OCI-LY7 (cell line): ENCODE results near the gene PPA2. TPM values are rescaled to one million over a fixed set of nuclear protein-coding genes. Genes with fewer than 3 reads are reported as not detected.

Experiments used
- BruUV-seq: library from RNA; stranded (reverse); fragments of 400-500 nt; replicated peaks from 2 replicates; lab custom pipeline; 2021; lab: Mats Ljungman, UMichigan
- CTCF ChIA-PET: fragments of 300-600 bp; sonication (Branson Sonifier 250); formaldehyde crosslinking; loops from one replicate; lab custom pipeline; 2022; ENCODE audit warnings: antibody characterized with exemption; ENCODE audit not compliant: unreplicated experiment; lab: Charles Lee
- POLR2A ChIA-PET: fragments of 300-600 bp; sonication (Branson Sonifier 250); formaldehyde crosslinking; loops from one replicate; lab custom pipeline; 2022; ENCODE audit warnings: antibody characterized with exemption; lab: Charles Lee
- DNase-seq: peaks from one replicate; pipeline ENCODE4 v3.0.0-alpha.2; 2015; ENCODE audit warnings: low spot score
- H2AFZ ChIP-seq: fragments of 200-600 bp; sonication (generic), shearing (Covaris generic); 2 replicates; pipeline ENCODE4 v1.6.1; 2014; ENCODE audit warnings: mild to moderate bottlenecking, antibody characterized with exemption, low read length, moderate library complexity
- H3K27ac ChIP-seq: fragments of 200-600 bp; sonication (generic); 2 replicates; pipeline ENCODE4 v1.5.1; 2014; ENCODE audit warnings: mixed run types, low read depth, mild to moderate bottlenecking, moderate library complexity, low read length, inconsistent platforms; ENCODE audit not compliant: poor library complexity, severe bottlenecking
- H3K36me3 ChIP-seq: fragments of 200-600 bp; sonication (generic); 2 replicates; pipeline ENCODE4 v1.6.1; 2014; ENCODE audit warnings: mild to moderate bottlenecking, antibody characterized with exemption, low read length, moderate library complexity, mixed read lengths; ENCODE audit not compliant: insufficient read depth
- H3K4me1 ChIP-seq: fragments of 200-600 bp; sonication (generic); 2 replicates; pipeline ENCODE4 v1.5.1; 2014; ENCODE audit warnings: mild to moderate bottlenecking, low read length; ENCODE audit not compliant: insufficient read depth, poor library complexity, severe bottlenecking
- H3K4me2 ChIP-seq: fragments of 200-600 bp; sonication (generic); 2 replicates; pipeline ENCODE4 v1.6.1; 2014; ENCODE audit warnings: mild to moderate bottlenecking, low read length
- H3K4me3 ChIP-seq: fragments of 200-600 bp; sonication (generic); 2 replicates; pipeline ENCODE4 v1.5.1; 2014; ENCODE audit warnings: mild to moderate bottlenecking, low read depth, low read length; ENCODE audit not compliant: poor library complexity, severe bottlenecking
- H3K79me2 ChIP-seq: fragments of 200-600 bp; sonication (generic); 2 replicates; pipeline ENCODE4 v1.6.1; 2016; ENCODE audit warnings: low read depth, mild to moderate bottlenecking, low read length, moderate library complexity, mixed read lengths; ENCODE audit not compliant: insufficient read depth
- H3K9me2 ChIP-seq: fragments of 200-600 bp; sonication (generic); 2 replicates; pipeline ENCODE4 v1.6.1; 2016; ENCODE audit warnings: mild to moderate bottlenecking, low read length, mixed read lengths; ENCODE audit not compliant: insufficient read depth
- H3K9me3 ChIP-seq: fragments of 200-600 bp; sonication (generic); 2 replicates; pipeline ENCODE4 v1.6.1; 2014; ENCODE audit warnings: mild to moderate bottlenecking, mixed run types, low read length, mixed read lengths
- H4K20me1 ChIP-seq: fragments of 200-600 bp; sonication (generic); 2 replicates; pipeline ENCODE4 v1.6.1; 2014; ENCODE audit warnings: mild to moderate bottlenecking, antibody characterized with exemption, low read length, moderate library complexity, mixed read lengths; ENCODE audit not compliant: insufficient read depth
- CTCF ChIP-seq: fragments of 200-600 bp; sonication (generic); conservative IDR thresholded peaks from 2 replicates; pipeline ENCODE4 v1.5.1; 2014; ENCODE audit warnings: mild to moderate bottlenecking, antibody characterized with exemption, low read length, moderate library complexity, mixed read lengths
- EZH2phosphoT487 ChIP-seq: fragments of 200-600 bp; sonication (generic); IDR thresholded peaks from 2 replicates; pipeline ENCODE4 v1.6.1; 2018; ENCODE audit warnings: low read depth, borderline replicate concordance, mild to moderate bottlenecking, mixed run types, antibody characterized with exemption, low read length, moderate library complexity, mixed read lengths
- intact Hi-C: fragments of 100-400 bp; cut with micrococcal nuclease; formaldehyde crosslinking; loops from one replicate; pipeline ENCODE4 v1.10.0; 2022; ENCODE audit not compliant: unreplicated experiment
- total RNA-seq, 2 experiments: library from RNA; depleted of rRNA in 1 of 2; stranded (reverse); fragments of >200 nt in 1 of 2; shearing (Covaris generic) in 1 of 2; gene quantifications; 2 replicates each; pipeline ENCODE4 v1.2.3, GENCODE V29; 2014 to 2022

Gene PPA2
- total RNA-seq, 2 experiments from 2014 or later: 73.1 to 74.6 TPM

DNA sequence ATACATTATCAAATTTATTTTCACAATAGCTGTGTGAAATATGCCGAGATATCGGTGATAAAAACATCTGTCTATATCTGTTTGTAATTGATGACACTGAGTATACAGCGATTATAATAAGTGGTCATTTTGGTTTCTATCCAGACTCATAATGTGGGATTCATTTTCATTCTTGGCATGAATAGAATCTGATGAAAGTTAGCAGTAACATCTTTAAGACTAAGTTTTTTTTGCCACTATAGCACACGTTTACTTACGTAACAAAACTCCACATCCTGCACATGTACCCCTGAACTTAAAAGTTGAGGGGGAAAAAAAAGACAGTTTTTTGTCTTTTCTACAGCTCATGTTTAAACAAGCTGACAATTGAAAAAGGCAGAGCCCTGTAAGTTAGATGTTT, 86.4 kb downstream of the PPA2 start:
- no TSS peak for BruUV-seq

DNA sequence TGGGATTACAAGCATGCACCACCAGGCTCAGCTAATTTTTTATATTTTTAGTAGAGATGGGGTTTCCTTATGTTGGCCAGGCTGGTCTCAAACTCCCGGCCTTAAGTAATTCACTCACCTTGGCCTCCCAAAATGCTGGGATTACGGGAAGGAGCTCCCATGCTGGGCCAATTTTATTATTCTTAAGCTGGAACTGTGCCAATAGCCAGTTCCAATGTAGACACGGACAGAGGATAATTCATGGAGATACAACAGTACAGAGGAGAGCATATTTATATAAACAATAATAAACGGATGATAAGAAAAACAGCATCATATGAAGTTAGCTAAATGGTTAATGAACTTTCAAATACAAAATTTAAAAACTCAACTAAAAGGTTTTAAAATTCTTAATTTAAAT, 87.8 kb downstream of the PPA2 start:
- intact Hi-C loops: no loop called here
- Histone ChIP-seq H3K9me2 (no peaks in the 10 kb centered on the region), H3K4me1 (no peaks in the 10 kb centered on the region), H3K9me3 (no peaks in the 10 kb centered on the region), H3K27ac (no peak overlapping the region), H3K4me3 (no peak overlapping the region), H2AFZ (no peak overlapping the region), H3K79me2 (no peaks in the 10 kb centered on the region), H3K36me3 (peaks cover 10% of the 10 kb centered on the region), H4K20me1 (no peaks in the 10 kb centered on the region), H3K4me2 (no peak overlapping the region)
- no peak for DNase-seq
- BruUV-seq: no TSS peak
- TF ChIP-seq EZH2phosphoT487 (no peak), CTCF (no peak)
- CTCF ChIA-PET: no interaction called here
- POLR2A ChIA-PET: interaction anchor here (0.7 to 1.5 kb wide), 4 partner anchors 8 to 258 kb away, joined by 3 to 7 read pairs (median 6); no protein-coding TSS in a partner anchor

More for the DNA sequence above, 86.4 kb downstream of the PPA2 start:
- no peaks in the 10 kb centered on the region for H3K9me2 ChIP-seq
- no peaks in the 10 kb centered on the region for H4K20me1 ChIP-seq
- H3K4me1 ChIP-seq: no peaks in the 10 kb centered on the region
- H3K4me2 ChIP-seq: no peak overlapping the region
- ChIA-PET POLR2A (no interaction called here), CTCF (no interaction called here)
- H3K4me3 ChIP-seq: no peak overlapping the region
- intact Hi-C loops: no loop called here
- no peaks in the 10 kb centered on the region for H3K79me2 ChIP-seq
- H2AFZ ChIP-seq: no peak overlapping the region
- no peak overlapping the region for H3K27ac ChIP-seq
- no peaks in the 10 kb centered on the region for H3K9me3 ChIP-seq
- TF ChIP-seq EZH2phosphoT487 (no peak), CTCF (no peak)
- DNase-seq: no peak
- H3K36me3 ChIP-seq: peaks cover 6% of the 10 kb centered on the region

DNA sequence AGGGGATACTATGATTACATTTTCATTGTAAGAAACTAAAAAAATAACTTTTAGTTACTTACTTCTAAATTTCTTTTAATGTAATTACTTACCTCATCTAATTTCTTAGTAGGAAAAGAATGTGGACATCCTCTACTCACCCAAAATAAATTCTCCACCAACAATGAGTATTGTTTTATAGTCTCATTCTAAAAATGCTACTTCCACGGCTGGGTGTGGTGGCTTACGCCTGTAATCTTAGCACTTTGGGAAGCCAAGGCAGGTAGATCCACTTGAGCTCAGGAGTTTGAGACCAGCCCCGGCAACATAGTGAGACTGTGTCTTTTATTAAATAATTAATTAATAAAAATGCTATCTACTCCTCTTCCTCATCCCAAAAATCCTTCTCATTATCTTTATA, 99.8 kb downstream of the PPA2 start:
- ChIA-PET POLR2A (no interaction called here), CTCF (no interaction called here)
- Histone ChIP-seq H3K27ac (no peak overlapping the region), H2AFZ (no peak overlapping the region), H3K4me2 (no peak overlapping the region), H4K20me1 (no peaks in the 10 kb centered on the region), H3K9me3 (no peaks in the 10 kb centered on the region), H3K4me3 (no peak overlapping the region), H3K9me2 (no peaks in the 10 kb centered on the region), H3K36me3 (no peaks in the 10 kb centered on the region), H3K4me1 (no peaks in the 10 kb centered on the region), H3K79me2 (no peaks in the 10 kb centered on the region)
- no TSS peak for BruUV-seq
- no peak for TF ChIP-seq CTCF
- TF ChIP-seq EZH2phosphoT487: no peak
- no peak for DNase-seq
- intact Hi-C loops: no loop called here
